T-helper 2 cell treated with Interferon-gamma antibody and Interleukin-4, amounts not matched to agents 100 ng/mL and 5 ng/mL, for 36 hours (primary cell): ENCODE results near the gene DHRS1. TPM values are rescaled to one million over a fixed set of nuclear protein-coding genes. Genes with fewer than 3 reads are reported as not detected.

Experiments
- intact Hi-C: fragments of 100-400 bp; cut with micrococcal nuclease; formaldehyde crosslinking; loops from one replicate; pipeline ENCODE4 v1.15.1; 2023
- total RNA-seq: library from RNA; stranded (reverse); gene quantifications from 2 replicates; pipeline ENCODE4 v1.2.3, GENCODE V29; 2022

DHRS1 gene
- total RNA-seq, 1 donor from 2014 or later = 20.7 TPM

DNA sequence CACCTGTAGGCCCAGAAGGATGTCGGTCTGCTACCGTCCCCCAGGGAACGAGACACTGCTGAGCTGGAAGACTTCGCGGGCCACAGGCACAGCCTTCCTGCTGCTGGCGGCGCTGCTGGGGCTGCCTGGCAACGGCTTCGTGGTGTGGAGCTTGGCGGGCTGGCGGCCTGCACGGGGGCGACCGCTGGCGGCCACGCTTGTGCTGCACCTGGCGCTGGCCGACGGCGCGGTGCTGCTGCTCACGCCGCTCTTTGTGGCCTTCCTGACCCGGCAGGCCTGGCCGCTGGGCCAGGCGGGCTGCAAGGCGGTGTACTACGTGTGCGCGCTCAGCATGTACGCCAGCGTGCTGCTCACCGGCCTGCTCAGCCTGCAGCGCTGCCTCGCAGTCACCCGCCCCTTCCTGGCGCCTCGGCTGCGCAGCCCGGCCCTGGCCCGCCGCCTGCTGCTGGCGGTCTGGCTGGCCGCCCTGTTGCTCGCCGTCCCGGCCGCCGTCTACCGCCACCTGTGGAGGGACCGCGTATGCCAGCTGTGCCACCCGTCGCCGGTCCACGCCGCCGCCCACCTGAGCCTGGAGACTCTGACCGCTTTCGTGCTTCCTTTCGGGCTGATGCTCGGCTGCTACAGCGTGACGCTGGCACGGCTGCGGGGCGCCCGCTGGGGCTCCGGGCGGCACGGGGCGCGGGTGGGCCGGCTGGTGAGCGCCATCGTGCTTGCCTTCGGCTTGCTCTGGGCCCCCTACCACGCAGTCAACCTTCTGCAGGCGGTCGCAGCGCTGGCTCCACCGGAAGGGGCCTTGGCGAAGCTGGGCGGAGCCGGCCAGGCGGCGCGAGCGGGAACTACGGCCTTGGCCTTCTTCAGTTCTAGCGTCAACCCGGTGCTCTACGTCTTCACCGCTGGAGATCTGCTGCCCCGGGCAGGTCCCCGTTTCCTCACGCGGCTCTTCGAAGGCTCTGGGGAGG, 11.3 kb upstream of the DHRS1 start, which contains the start of gene LTB4R:
LTB4R (plus strand) TSS at position 857 of the 959 bp plus-strand sequence. CDS start 4,150 bp downstream, outside the sequence.
- intact Hi-C loops = loop anchor here (1.0 to 5.0 kb wide), 3 partner anchors 22 to 121 kb away; partner anchors contain the start of gene CHMP4A

GRCh38 chr14:24310265-24310645, 10.7 kb upstream of the DHRS1 start:
- intact Hi-C loops = loop anchor here (2.0 to 5.0 kb wide), 2 partner anchors 23 to 122 kb away; no protein-coding TSS in a partner anchor

DNA sequence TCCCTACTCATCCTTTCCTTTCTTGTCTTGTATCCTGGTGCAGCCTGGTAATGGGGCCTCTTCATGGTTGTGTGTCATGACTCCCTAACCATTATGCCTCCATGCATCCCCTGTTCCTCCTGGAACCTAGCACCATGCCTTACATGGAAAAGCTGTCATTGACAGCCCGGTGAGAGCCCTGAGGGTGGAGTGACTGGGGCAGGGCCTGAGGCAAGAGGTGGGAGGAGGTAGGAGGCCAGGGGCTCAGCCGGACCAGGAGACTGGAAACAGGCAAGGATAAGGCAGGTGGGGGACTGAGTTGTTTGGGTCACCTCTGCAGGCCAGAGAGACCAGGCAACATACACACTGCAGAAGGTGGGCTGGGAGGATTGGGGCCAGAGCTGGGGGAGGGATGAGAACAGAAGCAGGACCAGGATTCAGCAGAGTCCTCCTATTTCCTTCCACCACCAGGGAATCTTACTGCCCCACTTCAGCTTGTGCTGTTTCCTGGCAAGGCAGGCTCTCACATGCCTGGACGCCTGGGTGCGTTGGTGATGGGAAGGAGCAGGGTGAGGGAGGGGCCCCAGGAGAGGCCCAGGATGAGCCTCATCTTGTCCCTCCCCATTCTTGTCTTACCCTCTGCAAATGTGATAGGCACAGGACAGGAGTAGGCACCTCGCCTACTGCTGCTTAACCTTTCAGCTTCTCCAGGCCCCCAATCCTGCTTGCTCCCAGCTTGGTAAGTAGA, 10.1 kb upstream of the DHRS1 start, which contains the start of gene LTB4R2:
LTB4R2 (plus strand) TSS at position 603 of the 727 bp plus-strand sequence. CDS start 525 bp downstream, outside the sequence.
- intact Hi-C loops = loop anchor here (2.0 to 5.0 kb wide), 2 partner anchors 23 to 123 kb away; no protein-coding TSS in a partner anchor

- intact Hi-C loops = loop anchor here (1.0 kb wide), 1 partner anchor 66 kb away; the partner anchor contains the start of gene TINF2
These were observed 9.0 kb upstream of the DHRS1 start for GRCh38 chr14:24308342-24309124.

GRCh38 chr14:24307575-24308341, 8.2 kb upstream of the DHRS1 start, which contains the start of gene CIDEB:
TSS of gene CIDEB (minus strand) at chr14:24307977. CDS start at chr14:24307858, 119 bp downstream.
- intact Hi-C loops = loop anchor here (1.0 kb wide), 1 partner anchor 65 kb away; the partner anchor contains the start of gene TINF2

DNA sequence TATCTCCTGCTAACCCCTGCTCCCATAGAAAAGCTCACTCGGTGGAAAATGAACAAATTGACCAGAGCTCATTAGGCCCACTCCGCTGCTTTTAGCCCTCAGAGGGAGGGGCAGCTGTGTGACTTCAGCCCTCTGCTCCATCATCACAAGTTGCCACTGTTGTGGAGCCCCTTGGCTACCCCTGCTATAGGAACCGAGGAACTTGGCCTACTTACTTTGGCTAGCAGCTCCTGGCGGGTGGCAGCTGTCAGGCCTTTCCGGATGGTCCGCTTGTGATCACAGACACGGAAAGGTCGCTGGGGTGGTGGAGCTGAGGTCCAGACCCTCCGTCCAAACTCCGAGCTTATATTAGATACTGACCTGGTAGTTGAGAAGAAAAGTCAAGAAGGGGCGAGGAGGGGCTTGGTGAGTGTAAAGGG, 7.6 kb upstream of the DHRS1 start:
- intact Hi-C loops = no loop called here

- intact Hi-C loops = no loop called here
These were observed 4.4 kb upstream of the DHRS1 start for GRCh38 chr14:24304019-24304387.

- intact Hi-C loops = no loop called here
These were observed 873 bp upstream of the DHRS1 start for GRCh38 chr14:24300326-24300980.

DNA sequence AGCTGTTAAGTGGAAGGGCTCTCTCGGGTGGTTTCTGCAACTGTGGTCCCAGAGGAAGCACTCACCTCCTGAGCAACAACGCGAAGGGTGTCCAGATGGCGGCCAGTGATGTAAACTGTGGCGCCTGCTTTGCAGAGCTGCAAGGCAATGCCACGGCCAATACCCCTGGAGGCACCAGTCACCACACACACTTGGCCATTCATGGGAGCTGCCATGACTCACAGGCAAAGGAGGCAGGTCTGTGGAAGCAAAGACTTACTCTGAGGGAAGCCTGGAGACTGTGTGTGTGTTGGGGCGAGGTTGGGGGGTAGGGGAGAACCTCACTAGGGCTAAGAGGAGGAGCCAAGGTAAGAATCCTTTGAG, 707 bp downstream of the DHRS1 start:
- intact Hi-C loops = loop anchor here (1.0 to 5.0 kb wide), 6 partner anchors 20 to 152 kb away; partner anchors contain the start of genes MDP1, PSME2, RABGGTA and RNF31

GRCh38 chr14:24297190-24297964, 2.2 kb downstream of the DHRS1 start:
- intact Hi-C loops = loop anchor here (5.0 kb wide), 2 partner anchors 35 to 150 kb away; partner anchors contain the start of genes PSME2 and RNF31

GRCh38 chr14:24296341-24297157, 3.0 kb downstream of the DHRS1 start:
- intact Hi-C loops = loop anchor here (5.0 kb wide), 2 partner anchors 36 to 149 kb away; partner anchors contain the start of genes PSME2 and RNF31

DNA sequence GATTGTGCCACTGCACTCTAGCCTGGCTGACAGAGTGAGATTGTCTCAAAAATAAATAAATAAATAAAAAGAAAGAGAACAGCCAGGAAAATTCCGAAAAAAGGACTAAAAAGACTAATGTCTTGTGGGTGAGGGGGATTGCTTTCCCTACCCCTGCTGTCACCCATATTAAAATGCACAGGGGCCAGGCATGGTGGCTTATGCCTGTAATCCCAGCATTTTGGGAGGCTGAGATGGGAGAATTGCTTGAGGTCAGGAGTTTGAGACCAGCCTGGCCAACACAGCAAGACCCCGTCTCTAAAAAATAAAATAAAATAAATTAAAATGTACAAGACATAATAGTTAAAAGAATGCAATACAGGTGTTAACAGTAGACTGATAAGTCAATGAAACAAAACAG, 6.1 kb downstream of the DHRS1 start:
- intact Hi-C loops = no loop called here

GRCh38 chr14:24292118-24292807, 7.3 kb downstream of the DHRS1 start:
- intact Hi-C loops = no loop called here

DNA sequence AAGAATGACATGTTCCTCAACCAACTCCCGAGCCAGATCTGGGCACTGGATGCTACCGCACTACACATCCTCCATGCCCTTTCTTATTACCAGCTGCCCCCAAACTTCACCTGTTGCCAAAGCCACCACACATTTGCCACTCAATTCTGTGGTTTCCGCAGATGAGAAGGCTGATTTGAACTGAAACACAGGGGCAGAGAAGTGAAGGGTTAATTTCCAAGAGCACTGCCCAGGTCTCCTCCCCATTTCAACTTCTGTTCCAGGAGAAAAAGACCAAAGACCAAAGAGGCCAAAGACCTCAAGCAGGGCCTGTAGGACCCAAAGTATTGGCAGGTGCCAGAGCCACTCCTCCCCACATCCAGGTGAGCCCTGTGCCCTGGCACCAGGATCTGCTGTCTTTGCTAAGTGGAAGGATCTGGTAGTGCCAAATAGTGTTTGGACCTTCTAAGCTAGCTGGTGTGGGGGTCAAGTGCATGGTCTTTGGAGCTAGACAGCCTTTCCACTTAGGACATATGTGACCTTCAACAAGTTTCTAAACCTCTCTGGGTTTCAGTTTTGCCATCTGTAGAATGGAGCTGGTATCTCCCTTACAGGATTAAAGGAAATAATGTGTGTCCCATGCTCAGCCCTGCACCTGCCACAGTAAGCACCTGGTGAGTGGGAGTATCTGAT, 8.0 kb downstream of the DHRS1 start:
- intact Hi-C loops = no loop called here

DNA sequence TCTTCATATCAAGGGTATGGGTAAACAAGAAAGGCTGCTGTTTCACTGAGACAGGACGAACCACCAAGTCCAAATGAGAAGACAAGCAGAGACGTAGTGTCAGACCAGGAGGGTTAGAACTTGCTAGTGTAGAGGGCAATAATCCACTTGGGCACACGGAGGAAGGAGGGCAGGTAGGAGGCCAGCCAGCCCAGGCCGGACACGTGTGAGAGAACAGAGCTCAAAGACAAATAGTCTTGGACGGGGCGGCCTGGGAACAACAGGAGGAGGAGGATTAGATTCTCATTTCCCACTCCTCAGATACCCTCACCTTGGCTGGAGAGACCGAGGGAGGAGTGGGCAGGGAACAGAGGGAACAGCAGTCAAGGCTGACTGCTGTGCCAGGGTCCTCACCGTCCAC, 8.8 kb downstream of the DHRS1 start:
- intact Hi-C loops = no loop called here

GRCh38 chr14:24289649-24290280, 9.8 kb downstream of the DHRS1 start:
- intact Hi-C loops = no loop called here
